ENCODE data around the gene CDK14.

- TF ChIP-seq, protein P1, sequence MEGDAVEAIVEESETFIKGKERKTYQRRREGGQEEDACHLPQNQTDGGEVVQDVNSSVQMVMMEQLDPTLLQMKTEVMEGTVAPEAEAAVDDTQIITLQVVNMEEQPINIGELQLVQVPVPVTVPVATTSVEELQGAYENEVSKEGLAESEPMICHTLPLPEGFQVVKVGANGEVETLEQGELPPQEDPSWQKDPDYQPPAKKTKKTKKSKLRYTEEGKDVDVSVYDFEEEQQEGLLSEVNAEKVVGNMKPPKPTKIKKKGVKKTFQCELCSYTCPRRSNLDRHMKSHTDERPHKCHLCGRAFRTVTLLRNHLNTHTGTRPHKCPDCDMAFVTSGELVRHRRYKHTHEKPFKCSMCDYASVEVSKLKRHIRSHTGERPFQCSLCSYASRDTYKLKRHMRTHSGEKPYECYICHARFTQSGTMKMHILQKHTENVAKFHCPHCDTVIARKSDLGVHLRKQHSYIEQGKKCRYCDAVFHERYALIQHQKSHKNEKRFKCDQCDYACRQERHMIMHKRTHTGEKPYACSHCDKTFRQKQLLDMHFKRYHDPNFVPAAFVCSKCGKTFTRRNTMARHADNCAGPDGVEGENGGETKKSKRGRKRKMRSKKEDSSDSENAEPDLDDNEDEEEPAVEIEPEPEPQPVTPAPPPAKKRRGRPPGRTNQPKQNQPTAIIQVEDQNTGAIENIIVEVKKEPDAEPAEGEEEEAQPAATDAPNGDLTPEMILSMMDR (IDR thresholded peaks at IDR 0.05), result no peak
- TF ChIP-seq POLR2A (IDR thresholded peaks at IDR 0.05), result no peak
Measured at GRCh38 chr7:90844421-90844820, 248.3 kb downstream of the CDK14 start.
